WTC11 (cell line): Measurements from ENCODE around the gene CLDN17. TPM values are rescaled to one million over a fixed set of nuclear protein-coding genes. Genes with fewer than 3 reads are reported as not detected.

ENCODE experiments used
- ATAC-seq: fragments of 200-7000 bp; cut with Tn5 transposase; 2 replicates; pipeline ENCODE4 v1.10.0; 2021; ENCODE audit warnings: mild to moderate bottlenecking, moderate library complexity
- CTCF ChIA-PET: fragments of 300-600 bp; sonication (Branson Sonifier 250); formaldehyde crosslinking; loops from one replicate; lab custom pipeline; 2021; ENCODE audit warnings: antibody characterized with exemption; lab: Charles Lee
- POLR2A ChIA-PET: fragments of 350-600 bp; sonication (Branson Sonifier 250); formaldehyde crosslinking; loops from one replicate; lab custom pipeline; 2021; ENCODE audit warnings: antibody characterized with exemption; lab: Charles Lee
- DNase-seq: peaks from one replicate; pipeline ENCODE4 v3.0.0; 2021; ENCODE audit warnings: low spot score
- H3K27ac Mint-ChIP-seq: 2 replicates; pipeline ENCODE4 v1.8.0; 2021; ENCODE audit warnings: mixed read lengths
- H3K27me3 Mint-ChIP-seq: 2 replicates; pipeline ENCODE4 v1.8.0; 2021; ENCODE audit warnings: low read depth, mild to moderate bottlenecking, moderate library complexity, mixed read lengths
- H3K36me3 Mint-ChIP-seq: 2 replicates; pipeline ENCODE4 v1.8.0; 2021; ENCODE audit warnings: mixed read lengths
- H3K4me1 Mint-ChIP-seq: 2 replicates; pipeline ENCODE4 v1.8.0; 2022; ENCODE audit warnings: mixed read lengths
- H3K4me3 Mint-ChIP-seq: 2 replicates; pipeline ENCODE4 v1.8.0; 2021; ENCODE audit warnings: mild to moderate bottlenecking, moderate library complexity, mixed read lengths
- H3K9me3 Mint-ChIP-seq: 2 replicates; pipeline ENCODE4 v1.8.0; 2021; ENCODE audit warnings: mixed read lengths
- AR ChIP-seq: fragments of 250-450 bp; sonication (Bioruptor Pico); IDR thresholded peaks from 2 replicates; pipeline ENCODE4 v1.9.0; 2021; ENCODE audit warnings: mild to moderate bottlenecking
- ATF1 ChIP-seq: sonication (generic); formaldehyde crosslinking; IDR thresholded peaks from 2 replicates; pipeline ENCODE4 v1.8.1; 2023; ENCODE audit warnings: mild to moderate bottlenecking, moderate library complexity, missing genetic modification reagents
- ATF2 ChIP-seq: sonication (generic); formaldehyde crosslinking; IDR thresholded peaks from 2 replicates; pipeline ENCODE4 v1.8.1; 2022; ENCODE audit warnings: low read depth, missing genetic modification reagents, borderline replicate concordance
- CDX4 ChIP-seq: fragments of 250-450 bp; sonication (Bioruptor Pico); IDR thresholded peaks from 2 replicates; pipeline ENCODE4 v1.9.0; 2021; ENCODE audit warnings: moderate library complexity, mild to moderate bottlenecking, inconsistent platforms, borderline replicate concordance
- ETV6 ChIP-seq: sonication (generic); formaldehyde crosslinking; IDR thresholded peaks from 2 replicates; pipeline ENCODE4 v1.8.1; 2022; ENCODE audit warnings: mild to moderate bottlenecking, missing genetic modification reagents
- HMGA2 ChIP-seq: fragments of 250-450 bp; sonication (Bioruptor Pico); IDR thresholded peaks from 2 replicates; pipeline ENCODE4 v1.4.0; 2021; ENCODE audit warnings: mild to moderate bottlenecking, moderate library complexity
- IRF1 ChIP-seq: sonication (generic); formaldehyde crosslinking; IDR thresholded peaks from 2 replicates; pipeline ENCODE4 v1.8.0; 2023; ENCODE audit warnings: missing genetic modification reagents
- JUN ChIP-seq: sonication (generic); formaldehyde crosslinking; IDR thresholded peaks from 2 replicates; pipeline ENCODE4 v1.8.0; 2023; ENCODE audit warnings: mild to moderate bottlenecking, missing genetic modification reagents
- MYBL2 ChIP-seq: sonication (generic); formaldehyde crosslinking; IDR thresholded peaks from 2 replicates; pipeline ENCODE4 v1.8.1; 2023; ENCODE audit warnings: mild to moderate bottlenecking, moderate library complexity, missing genetic modification reagents
- NFATC4 ChIP-seq: fragments of 250-450 bp; sonication (Bioruptor Pico); IDR thresholded peaks from 2 replicates; pipeline ENCODE4 v1.9.0; 2021; ENCODE audit warnings: mild to moderate bottlenecking
- NR3C1 ChIP-seq: sonication (generic); formaldehyde crosslinking; conservative IDR thresholded peaks from 2 replicates; pipeline ENCODE4 v1.8.1; 2023; ENCODE audit warnings: low read depth, mild to moderate bottlenecking, missing genetic modification reagents
- TCF7 ChIP-seq: sonication (generic); formaldehyde crosslinking; IDR thresholded peaks from 2 replicates; pipeline ENCODE4 v1.8.0; 2022; ENCODE audit warnings: mild to moderate bottlenecking, low read depth, missing genetic modification reagents, moderate library complexity
- TEAD1 ChIP-seq: sonication (generic); formaldehyde crosslinking; IDR thresholded peaks from 2 replicates; pipeline ENCODE4 v1.8.0; 2022; ENCODE audit warnings: mild to moderate bottlenecking, missing genetic modification reagents
- USF1 ChIP-seq: sonication (generic); formaldehyde crosslinking; IDR thresholded peaks from 2 replicates; pipeline ENCODE4 v1.8.0; 2022; ENCODE audit warnings: mild to moderate bottlenecking, missing genetic modification reagents
- ZNF121 ChIP-seq: sonication (generic); formaldehyde crosslinking; IDR thresholded peaks from 2 replicates; pipeline ENCODE4 v1.8.0; 2023; ENCODE audit warnings: missing genetic modification reagents
- ZNF138 ChIP-seq: sonication (generic); formaldehyde crosslinking; conservative IDR thresholded peaks from 2 replicates; pipeline ENCODE4 v1.8.1; 2022; ENCODE audit warnings: mild to moderate bottlenecking, moderate library complexity, missing genetic modification reagents
- ZNF219 ChIP-seq: sonication (generic); formaldehyde crosslinking; IDR thresholded peaks from 2 replicates; pipeline ENCODE4 v1.8.0; 2023; ENCODE audit warnings: missing genetic modification reagents, mild to moderate bottlenecking, borderline replicate concordance
- ZNF263 ChIP-seq: sonication (generic); formaldehyde crosslinking; IDR thresholded peaks from 2 replicates; pipeline ENCODE4 v1.8.1; 2022; ENCODE audit warnings: low read depth, mild to moderate bottlenecking, moderate library complexity, missing genetic modification reagents
- ZNF671 ChIP-seq: fragments of 250-450 bp; sonication (Bioruptor Pico); IDR thresholded peaks from 2 replicates; pipeline ENCODE4 v1.8.0; 2021; ENCODE audit warnings: mild to moderate bottlenecking
- ZSCAN18 ChIP-seq: fragments of 250-450 bp; sonication (Bioruptor Pico); IDR thresholded peaks from 2 replicates; pipeline ENCODE4 v2.1.2; 2022; ENCODE audit warnings: mild to moderate bottlenecking, moderate library complexity
- total RNA-seq: library from RNA; stranded (reverse); gene quantifications from 3 replicates; pipeline ENCODE4 v1.2.3, GENCODE V29; 2021

CLDN17 gene
- total RNA-seq, 1 experiment from 2014 or later = not detected

GRCh38 chr21:30200000-30200399 is 33.4 kb upstream of the CLDN17 start:
- Mint-ChIP-seq H3K36me3 (no peaks in the 10 kb centered on the region; the same call in 1 of the 2 replicates), H3K9me3 (peaks cover 10% of the 10 kb centered on the region), H3K4me3 (no peak overlapping the region), H3K4me1 (no peaks in the 10 kb centered on the region), H3K27ac (no peak overlapping the region), H3K27me3 (no peaks in the 10 kb centered on the region)
- TF ChIP-seq IRF1 (CRISPR knock-in tag) = no peak
- TF ChIP-seq CDX4 (CRISPR knock-in tag) = no peak
- TF ChIP-seq ZNF219 = no peak
- TF ChIP-seq HMGA2 (CRISPR knock-in tag) = no peak
- no peak for TF ChIP-seq MYBL2 (CRISPR knock-in tag)
- no peak for TF ChIP-seq ETV6
- no peak for TF ChIP-seq NFATC4 (CRISPR knock-in tag)
- no peak for TF ChIP-seq ATF2 (CRISPR knock-in tag)
- TF ChIP-seq JUN (CRISPR knock-in tag) = no peak
- TF ChIP-seq NR3C1 (CRISPR knock-in tag) = no peak
- no peak for TF ChIP-seq ZNF263 (CRISPR knock-in tag)
- no peak for TF ChIP-seq ZNF138
- no peak for TF ChIP-seq ZSCAN18
- no peak for TF ChIP-seq ZNF121 (CRISPR knock-in tag)
- no peak for TF ChIP-seq AR (CRISPR knock-in tag)
- no peak for TF ChIP-seq TEAD1 (CRISPR knock-in tag)
- no peak for TF ChIP-seq USF1 (CRISPR knock-in tag)
- TF ChIP-seq ATF1 (CRISPR knock-in tag) = no peak
- no peak for TF ChIP-seq ZNF671 (CRISPR knock-in tag)
- TF ChIP-seq TCF7 (CRISPR knock-in tag) = no peak
- ChIA-PET CTCF (no interaction called here), POLR2A (no interaction called here)
- DNase-seq (no peak), ATAC-seq (no peak)
